GM21723 (cell line): ENCODE results near the gene YBX2.
"Not testable (repeated sequence)": the region's sequence is repeated elsewhere in the genome, so short reads cannot be mapped to it uniquely, and the experiment has no call there.

Experiments used
- ATAC-seq: cut with Tn5 transposase; IDR thresholded peaks from one replicate; pipeline ENCODE4 v1.9.1; 2021; ENCODE audit warnings: mild to moderate bottlenecking, moderate library complexity; ENCODE audit not compliant: unreplicated experiment

The YBX2 gene

GRCh38 chr17:7294614-7295153, at the start of gene YBX2:
YBX2 (minus strand) TSS chr17:7294639; CDS start chr17:7294500, 139 bp downstream.
- ATAC-seq, result no peak

- ATAC-seq, result no peak
Observed at GRCh38 chr17:7343250-7343649, 48.8 kb upstream of the YBX2 start.

- ATAC-seq, result no peak
Observed at GRCh38 chr17:7341842-7342241, 47.4 kb upstream of the YBX2 start.

GRCh38 chr17:7340179-7340578, 45.7 kb upstream of the YBX2 start:
- no peak for ATAC-seq

- not testable (repeated sequence) for ATAC-seq
Observed at GRCh38 chr17:7337600-7337999, 43.2 kb upstream of the YBX2 start.

GRCh38 chr17:7336240-7337175, 42.1 kb upstream of the YBX2 start, which contains the start of gene ACAP1:
ACAP1 (plus strand) TSS chr17:7336529; CDS start chr17:7336735, 206 bp downstream.
- peak; percentile 64 for ATAC-seq

- not testable (repeated sequence) for ATAC-seq
Observed at GRCh38 chr17:7335765-7336164, 41.3 kb upstream of the YBX2 start.

GRCh38 chr17:7334938-7335538, 40.6 kb upstream of the YBX2 start:
- no peak for ATAC-seq

- ATAC-seq, result not testable (repeated sequence)
Observed at GRCh38 chr17:7332600-7333069, 38.2 kb upstream of the YBX2 start.

- ATAC-seq, result no peak
Observed at GRCh38 chr17:7332111-7332510, 37.7 kb upstream of the YBX2 start.

- peak; percentile 3 for ATAC-seq
Observed at GRCh38 chr17:7330638-7331015, 36.2 kb upstream of the YBX2 start.

- ATAC-seq, result peak; percentile 51
Observed at GRCh38 chr17:7329997-7330637, 35.7 kb upstream of the YBX2 start.

- ATAC-seq, result peak; percentile 49
Observed at GRCh38 chr17:7329374-7329996, 35.0 kb upstream of the YBX2 start.

GRCh38 chr17:7328840-7329373, 34.5 kb upstream of the YBX2 start, which contains the start of gene NEURL4:
NEURL4 (minus strand) TSS chr17:7329335; CDS start chr17:7329312, 23 bp downstream.
- ATAC-seq, result peak; percentile 8

GRCh38 chr17:7328009-7328408, 33.6 kb upstream of the YBX2 start:
- no peak for ATAC-seq

GRCh38 chr17:7327501-7327900, 33.1 kb upstream of the YBX2 start:
- ATAC-seq, result no peak

- no peak for ATAC-seq
Observed at GRCh38 chr17:7327056-7327455, 32.6 kb upstream of the YBX2 start.

- no peak for ATAC-seq
Observed at GRCh38 chr17:7326186-7326585, 31.7 kb upstream of the YBX2 start.

GRCh38 chr17:7325031-7325528, 30.6 kb upstream of the YBX2 start:
- no peak for ATAC-seq

- ATAC-seq, result no peak
Observed at GRCh38 chr17:7324438-7324779, 30.0 kb upstream of the YBX2 start.
